Head of caudate nucleus (tissue), 42 donors: ENCODE data around the gene IDH1.
"Not testable (repeated sequence)": the region's sequence is repeated elsewhere in the genome, so short reads cannot be mapped to it uniquely, and the experiment has no call there.

Experiments used
- DNase-seq, 42 donors: peaks; one replicate each; pipeline versions ENCODE4 v3.0.0 to v3.0.0-alpha.2; 2020 to 2021; ENCODE audit warnings: mixed read lengths in 7 of 42
- intact Hi-C: fragments of 100-400 bp; cut with DNase I; formaldehyde crosslinking; loops from one replicate; pipeline ENCODE4 v1.15.0; 2022

IDH1 gene

DNA sequence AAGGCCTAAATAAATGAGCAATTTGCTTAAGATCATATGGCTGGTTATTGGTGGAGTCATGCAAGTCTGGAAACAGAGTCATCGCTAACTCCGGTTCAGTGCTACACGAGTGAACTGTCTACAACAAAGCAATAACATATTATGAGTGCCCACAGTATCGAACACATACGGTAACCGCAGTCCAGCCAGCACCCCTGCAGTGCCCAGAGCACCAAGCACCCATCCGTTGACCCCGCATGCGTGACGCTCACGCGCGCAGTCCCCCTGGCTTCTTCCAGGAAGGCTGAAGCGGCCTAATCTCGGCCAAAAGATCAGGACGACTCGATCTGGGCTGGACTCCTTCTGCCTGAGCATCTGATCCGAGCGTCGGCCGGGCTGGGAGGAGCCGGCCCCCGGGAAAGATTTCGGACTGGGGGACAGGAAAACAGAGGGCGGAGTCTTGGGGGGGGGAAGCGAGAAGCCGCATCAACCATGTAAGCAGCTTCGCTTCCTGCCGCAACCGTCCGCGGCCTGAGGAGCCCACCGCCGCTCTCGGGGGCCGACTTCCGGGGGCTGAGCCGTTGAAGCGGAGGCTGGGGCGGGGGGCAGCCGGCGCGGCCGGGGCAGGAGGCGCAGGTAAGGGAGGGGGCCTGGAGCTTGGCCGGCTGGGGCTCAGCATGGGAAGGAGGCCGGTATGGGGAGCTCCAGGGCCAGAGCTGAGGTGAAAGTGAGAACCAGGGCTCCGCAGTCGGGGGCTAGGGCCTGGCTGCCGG, 11.1 kb upstream of the IDH1 start, which contains the start of gene PIKFYVE:
TSS of gene PIKFYVE (plus strand) at position 455 of the 752 bp plus-strand sequence. CDS start 5,265 bp downstream, outside the sequence.
- intact Hi-C loops = loop anchor here (1.0 to 5.0 kb wide), 2 partner anchors 11 to 639 kb away; partner anchors contain the start of genes IDH1 and METTL21A
- DNase-seq = peak; percentile 96 to 100 (median 98)

- intact Hi-C loops = loop anchor here (5.0 kb wide), 1 partner anchor 638 kb away; the partner anchor contains the start of gene METTL21A
Measured at GRCh38 chr2:208265371-208265800, 10.5 kb upstream of the IDH1 start.

DNA sequence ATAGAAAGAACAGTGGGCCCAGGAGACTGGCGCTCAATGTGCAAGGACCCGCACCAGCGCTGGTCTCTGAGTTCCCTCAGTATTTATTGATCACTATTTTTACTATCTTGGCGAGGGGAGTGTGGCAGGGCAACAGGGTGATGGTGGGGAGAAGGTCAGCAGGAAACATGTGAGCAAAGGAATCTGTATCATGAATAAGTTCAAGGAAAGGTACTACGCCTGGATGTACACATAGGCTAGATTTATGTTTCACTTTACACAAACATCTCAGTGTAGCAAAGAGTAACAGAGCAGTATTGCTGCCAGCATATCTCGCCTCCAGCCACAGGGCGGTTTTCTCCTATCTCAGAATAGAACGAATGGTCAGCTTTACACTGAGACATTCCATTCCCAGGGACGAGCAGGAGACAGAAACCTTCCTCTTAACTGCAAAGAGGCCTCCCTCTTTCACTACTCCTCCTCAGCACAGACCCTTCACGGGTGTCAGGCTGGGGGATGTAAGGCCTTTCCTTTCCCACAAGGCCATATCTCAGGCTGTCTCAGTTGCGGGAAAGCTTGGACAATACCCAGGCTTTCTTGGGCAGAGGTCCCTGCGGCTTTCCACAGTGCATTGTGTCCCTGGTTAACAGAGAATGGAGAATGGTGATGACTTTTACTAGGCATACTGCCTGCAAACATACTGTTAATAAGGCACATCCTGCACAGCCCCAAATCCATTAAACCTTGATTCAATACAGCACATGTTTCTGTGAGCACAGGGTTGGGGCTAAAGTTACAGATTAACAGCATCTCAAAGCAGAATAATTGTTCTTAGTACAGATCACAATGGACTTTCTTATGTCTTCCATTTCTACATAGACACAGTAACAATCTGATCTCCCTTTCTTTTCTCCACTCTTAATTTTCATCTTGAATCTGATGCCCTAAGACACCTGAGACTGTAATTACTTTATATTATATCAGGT, 2.3 kb upstream of the IDH1 start:
- intact Hi-C loops = not testable (repeated sequence)

More at GRCh38 chr2:208265371-208265800, 10.5 kb upstream of the IDH1 start:
- DNase-seq = peak in 32 of 42 donors; percentile 20 to 67 (median 45)

DNA sequence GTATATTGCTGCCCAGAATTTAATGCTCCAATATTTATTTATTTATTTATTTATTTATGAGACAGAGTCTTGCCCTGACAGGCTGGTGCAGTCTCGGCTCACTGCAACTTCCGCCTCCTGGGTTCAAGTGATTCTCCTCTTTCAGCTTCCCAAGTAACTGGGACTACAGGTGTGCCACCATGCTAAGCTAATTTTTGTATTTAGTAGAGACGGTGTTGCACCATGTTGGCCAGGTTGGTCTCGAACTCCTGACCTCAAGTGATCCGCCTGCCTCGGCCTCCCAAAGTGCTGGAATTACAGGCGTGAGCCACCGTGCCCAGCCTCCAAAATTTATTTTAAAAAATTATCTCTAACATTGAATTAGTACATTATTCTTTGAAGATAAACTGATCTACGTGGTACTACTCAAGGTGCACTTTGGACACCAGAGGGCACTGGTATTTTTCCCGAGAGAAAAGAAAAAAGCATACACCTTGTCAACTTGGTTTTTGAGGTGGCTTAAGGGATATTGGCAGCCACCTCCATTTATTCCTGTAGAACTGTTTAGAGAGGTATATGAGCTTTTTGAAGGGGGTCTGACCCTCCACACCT, 1.4 kb upstream of the IDH1 start:
- DNase-seq = no peak
- intact Hi-C loops = no loop called here

More for the DNA sequence above, 2.3 kb upstream of the IDH1 start:
- DNase-seq = peak in 1 of 42 donors; percentile 12

DNA sequence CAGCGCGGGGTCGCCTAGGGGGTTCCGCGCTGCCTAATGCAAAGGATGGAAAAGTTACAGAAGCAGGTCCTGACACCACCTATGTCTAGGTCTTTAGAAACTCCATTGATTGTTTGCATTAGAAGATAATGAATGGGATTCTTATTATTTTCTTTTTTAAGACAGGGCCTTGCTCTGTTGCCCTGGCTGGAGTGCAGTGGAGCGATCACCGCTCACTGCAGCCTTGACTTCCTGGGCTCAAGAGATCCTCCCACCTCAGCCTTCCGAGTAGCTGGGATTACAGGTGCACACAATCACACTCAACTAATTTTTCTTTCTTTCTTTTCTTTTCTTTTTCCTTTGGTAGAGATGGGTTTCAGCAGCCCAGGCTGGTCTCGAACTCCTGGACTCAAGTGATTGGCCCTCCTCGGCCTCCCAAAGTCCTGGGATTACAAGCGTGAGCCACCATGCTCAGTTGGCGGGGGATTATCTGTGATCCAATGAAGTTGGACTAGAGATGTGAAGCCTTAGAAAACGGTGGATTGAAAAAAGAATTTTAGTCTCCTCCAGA, 761 bp upstream of the IDH1 start:
- intact Hi-C loops = loop anchor here (1.0 kb wide), 1 partner anchor 11 kb away; the partner anchor contains the start of gene PIKFYVE
- DNase-seq = no peak

- DNase-seq = peak; percentile 74 to 94 (median 89)
- intact Hi-C loops = loop anchor here (5.0 kb wide), 1 partner anchor 77 kb away; no protein-coding TSS in a partner anchor
Measured at GRCh38 chr2:208254118-208254870, 577 bp downstream of the IDH1 start.

DNA sequence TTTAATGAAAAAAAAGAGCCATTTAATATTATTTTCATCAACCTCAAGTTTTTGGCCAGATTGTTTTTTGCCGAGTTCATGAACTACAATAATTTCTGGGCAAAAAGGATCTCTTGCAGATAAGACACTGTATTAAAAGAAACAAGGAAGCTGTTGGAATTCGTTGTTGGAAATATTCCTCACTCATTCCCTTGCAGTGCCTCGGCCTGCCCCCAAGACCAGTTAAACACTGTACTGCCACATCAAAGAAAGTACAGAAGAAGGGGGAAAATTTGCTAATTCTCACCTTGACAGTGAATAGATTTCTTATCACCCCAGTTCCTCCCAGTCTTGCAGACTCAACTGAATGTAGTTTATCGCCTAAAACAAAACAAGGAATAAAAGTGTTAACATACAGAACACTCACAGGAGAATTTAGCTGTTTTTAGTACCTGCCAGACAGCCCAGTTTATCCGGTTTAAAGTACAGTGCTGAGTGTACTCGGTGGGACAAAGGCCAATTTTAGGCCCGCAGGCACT, 1.2 kb downstream of the IDH1 start:
- DNase-seq = no peak
- intact Hi-C loops = loop anchor here (5.0 kb wide), 1 partner anchor 76 kb away; no protein-coding TSS in a partner anchor

DNA sequence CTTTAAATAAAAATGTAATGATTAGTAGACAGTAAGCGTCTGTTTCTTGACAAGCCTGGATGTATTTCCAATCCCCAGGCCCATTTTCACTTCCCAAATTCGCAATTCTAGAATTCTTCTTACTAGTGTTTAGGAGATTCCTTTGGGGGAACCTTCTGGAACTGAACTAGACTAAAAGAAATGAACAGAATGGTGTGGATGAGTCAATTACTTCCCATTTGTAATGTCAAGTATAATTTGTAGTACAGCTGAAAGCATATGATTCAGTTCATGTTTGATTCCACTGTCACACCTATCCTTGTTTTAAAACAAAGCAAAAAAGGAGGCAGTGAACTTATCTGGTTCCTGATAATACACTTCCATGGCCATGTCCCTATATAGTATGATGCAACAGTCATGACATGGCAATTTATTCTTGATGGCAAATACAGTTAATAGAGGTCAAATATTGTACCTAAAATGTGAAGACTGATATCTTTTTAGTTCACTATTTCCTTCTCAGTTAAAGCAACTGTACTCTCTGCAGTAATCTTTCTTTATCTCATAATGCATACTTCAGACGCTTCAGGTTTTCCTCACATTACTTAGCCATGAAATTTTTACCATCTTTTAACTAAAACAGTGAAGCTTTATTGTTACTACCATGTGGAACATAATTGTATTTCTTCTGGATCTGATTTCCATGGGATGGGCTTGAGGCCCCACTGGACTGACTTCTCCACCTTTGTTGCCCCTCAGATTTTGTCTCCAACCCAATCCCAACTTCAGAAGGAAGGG, 2.0 kb downstream of the IDH1 start:
- no peak for DNase-seq
- intact Hi-C loops = loop anchor here (5.0 kb wide), 1 partner anchor 76 kb away; no protein-coding TSS in a partner anchor

DNA sequence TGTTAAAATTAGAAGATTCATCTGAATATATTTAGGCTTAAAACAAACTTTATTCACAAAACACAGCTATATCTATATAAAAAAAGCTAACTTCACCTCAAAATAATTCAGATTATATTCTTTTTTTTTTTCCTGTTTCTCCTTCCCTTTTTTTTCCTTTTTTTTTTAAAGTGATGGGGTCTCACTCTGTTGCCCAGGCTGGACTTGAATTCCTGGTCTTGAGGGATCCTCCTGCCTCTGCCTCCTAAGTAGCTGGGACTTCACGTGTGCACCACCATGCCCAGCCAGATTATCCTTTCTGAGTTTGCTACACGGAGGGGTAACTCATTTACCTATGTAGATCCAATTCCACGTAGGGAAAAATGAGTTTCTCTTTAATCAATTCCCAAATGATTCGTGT, 3.8 kb downstream of the IDH1 start:
- no peak for DNase-seq
- intact Hi-C loops = loop anchor here (5.0 kb wide), 1 partner anchor 74 kb away; no protein-coding TSS in a partner anchor

DNA sequence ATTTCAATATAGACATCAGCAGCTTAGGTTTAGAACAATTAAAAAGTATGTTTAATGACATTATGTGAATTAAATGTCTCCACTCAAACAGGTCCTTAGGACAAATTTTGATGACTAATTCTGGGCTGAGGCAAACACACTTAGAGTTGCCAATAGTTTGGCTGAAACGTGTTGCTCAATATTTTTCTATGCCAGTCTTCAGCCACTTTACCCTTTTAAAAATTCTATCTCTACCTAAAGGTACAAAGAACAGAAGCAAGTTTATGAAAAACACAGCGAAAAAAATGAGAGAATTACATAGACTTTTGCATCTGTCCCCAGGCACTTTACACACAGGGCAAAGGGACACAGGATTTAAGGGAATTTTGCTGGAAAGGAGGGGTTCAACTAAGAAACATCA, 4.5 kb downstream of the IDH1 start:
- intact Hi-C loops = loop anchor here (5.0 kb wide), 1 partner anchor 73 kb away; no protein-coding TSS in a partner anchor
- no peak for DNase-seq

- DNase-seq = no peak
- intact Hi-C loops = no loop called here
Measured at GRCh38 chr2:208249296-208249695, 5.6 kb downstream of the IDH1 start.

DNA sequence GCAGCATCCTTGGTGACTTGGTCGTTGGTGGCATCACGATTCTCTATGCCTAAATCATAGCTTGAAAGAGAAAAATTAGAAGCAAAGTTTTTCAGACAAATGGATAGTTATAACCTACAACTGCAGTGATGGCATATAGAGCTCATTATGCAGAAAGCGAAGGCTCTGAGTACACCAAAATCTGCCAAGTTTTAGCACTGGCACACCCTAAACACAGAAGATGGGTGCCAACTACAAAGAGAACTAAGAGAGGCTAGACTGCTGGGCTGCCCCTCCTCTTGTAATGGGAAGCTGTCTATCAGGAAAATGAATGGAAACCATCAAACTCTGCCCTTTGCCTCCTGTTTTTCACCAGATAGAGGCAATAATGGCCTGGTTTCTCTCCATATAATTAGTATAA, 6.3 kb downstream of the IDH1 start:
- DNase-seq = no peak
- intact Hi-C loops = no loop called here

- intact Hi-C loops = no loop called here
- no peak for DNase-seq
Measured at GRCh38 chr2:208245746-208246145, 9.1 kb downstream of the IDH1 start.

GRCh38 chr2:208244422-208244821, 10.4 kb downstream of the IDH1 start:
- intact Hi-C loops = no loop called here
- no peak for DNase-seq

- no peak for DNase-seq
- intact Hi-C loops = no loop called here
Measured at GRCh38 chr2:208240619-208241209, 14.2 kb downstream of the IDH1 start.

DNA sequence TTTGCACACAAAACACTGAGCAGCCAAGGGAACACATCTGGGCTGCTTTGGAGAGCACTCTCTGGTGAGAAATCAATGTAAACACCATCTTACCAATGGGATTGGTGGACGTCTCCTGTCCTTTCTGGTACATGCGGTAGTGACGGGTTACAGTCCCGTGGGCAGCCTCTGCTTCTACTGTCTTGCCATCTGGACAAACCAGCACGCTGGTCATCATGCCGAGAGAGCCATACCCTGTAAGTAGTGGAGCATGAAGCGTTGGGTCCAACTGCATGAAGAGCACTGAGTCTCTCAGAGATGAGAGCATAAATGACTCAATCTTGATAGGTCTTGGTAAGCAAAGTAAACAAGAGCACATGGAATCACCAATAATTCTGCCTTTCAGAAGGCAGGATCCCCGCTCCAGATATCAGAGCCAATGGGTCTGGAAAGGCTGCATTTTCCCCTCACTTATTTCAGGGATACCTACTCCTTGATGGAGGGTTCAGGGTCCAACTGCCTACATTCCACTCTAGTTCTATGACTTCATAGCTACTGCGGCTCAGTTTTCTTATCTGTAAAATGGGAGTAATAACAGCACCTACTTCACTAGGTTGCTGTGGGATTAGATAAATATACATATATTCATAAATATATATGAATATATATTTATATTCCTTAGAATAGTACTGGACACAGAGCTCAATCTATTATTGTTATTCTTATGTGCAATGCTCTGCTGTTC, 14.9 kb downstream of the IDH1 start:
- no peak for DNase-seq
- intact Hi-C loops = no loop called here
